Glutamatergic neuron (in vitro differentiated cells): ENCODE results near the gene CADM1. TPM values are rescaled to one million over a fixed set of nuclear protein-coding genes. Genes with fewer than 3 reads are reported as not detected.

ENCODE experiments used
- DNase-seq: peaks from one replicate; pipeline ENCODE4 v3.0.0; 2022
- H3K27ac Mint-ChIP-seq: one replicate; pipeline ENCODE4 v1.8.0; 2020; ENCODE audit warnings: mild to moderate bottlenecking, mixed read lengths, inconsistent platforms; ENCODE audit not compliant: unreplicated experiment
- H3K27me3 Mint-ChIP-seq: one replicate; pipeline ENCODE4 v1.8.0; 2020; ENCODE audit warnings: mild to moderate bottlenecking, moderate library complexity, mixed read lengths, inconsistent platforms; ENCODE audit not compliant: unreplicated experiment
- H3K36me3 Mint-ChIP-seq: one replicate; pipeline ENCODE4 v1.8.0; 2020; ENCODE audit warnings: mild to moderate bottlenecking, mixed read lengths, inconsistent platforms; ENCODE audit not compliant: unreplicated experiment
- H3K4me1 Mint-ChIP-seq: one replicate; pipeline ENCODE4 v1.8.0; 2020; ENCODE audit warnings: mild to moderate bottlenecking, low read depth, mixed read lengths, inconsistent platforms; ENCODE audit not compliant: unreplicated experiment
- H3K4me3 Mint-ChIP-seq: one replicate; pipeline ENCODE4 v1.8.0; 2020; ENCODE audit warnings: mild to moderate bottlenecking, mixed read lengths, inconsistent platforms; ENCODE audit not compliant: unreplicated experiment
- H3K9me3 Mint-ChIP-seq: one replicate; pipeline ENCODE4 v1.8.0; 2020; ENCODE audit warnings: mild to moderate bottlenecking, moderate library complexity, mixed read lengths, inconsistent platforms; ENCODE audit not compliant: unreplicated experiment
- total RNA-seq: library from RNA; stranded (reverse); fragmentation: NEBNext Ultra II Directional; extraction: Animal tissue kit (Norgen Biotek cat#: 25700); gene quantifications from one replicate; pipeline ENCODE4 v1.2.1, GENCODE V29; 2021; ENCODE audit not compliant: unreplicated experiment
- TF ChIP-seq, protein P1 (sequence below): fragments of 200-600 bp; sonication (generic); IDR thresholded peaks from one replicate; pipeline ENCODE4 v1.5.0; 2021; ENCODE audit not compliant: partially characterized antibody, unreplicated experiment

The CADM1 gene
- total RNA-seq, 1 donor from 2014 or later = 1,339 TPM

GRCh38 chr11:115148691-115149090 lies 355.5 kb downstream of the CADM1 start:
- DNase-seq = no peak
- H3K27me3 Mint-ChIP-seq = peaks cover 6% of the 10 kb centered on the region
- TF ChIP-seq, protein P1, sequence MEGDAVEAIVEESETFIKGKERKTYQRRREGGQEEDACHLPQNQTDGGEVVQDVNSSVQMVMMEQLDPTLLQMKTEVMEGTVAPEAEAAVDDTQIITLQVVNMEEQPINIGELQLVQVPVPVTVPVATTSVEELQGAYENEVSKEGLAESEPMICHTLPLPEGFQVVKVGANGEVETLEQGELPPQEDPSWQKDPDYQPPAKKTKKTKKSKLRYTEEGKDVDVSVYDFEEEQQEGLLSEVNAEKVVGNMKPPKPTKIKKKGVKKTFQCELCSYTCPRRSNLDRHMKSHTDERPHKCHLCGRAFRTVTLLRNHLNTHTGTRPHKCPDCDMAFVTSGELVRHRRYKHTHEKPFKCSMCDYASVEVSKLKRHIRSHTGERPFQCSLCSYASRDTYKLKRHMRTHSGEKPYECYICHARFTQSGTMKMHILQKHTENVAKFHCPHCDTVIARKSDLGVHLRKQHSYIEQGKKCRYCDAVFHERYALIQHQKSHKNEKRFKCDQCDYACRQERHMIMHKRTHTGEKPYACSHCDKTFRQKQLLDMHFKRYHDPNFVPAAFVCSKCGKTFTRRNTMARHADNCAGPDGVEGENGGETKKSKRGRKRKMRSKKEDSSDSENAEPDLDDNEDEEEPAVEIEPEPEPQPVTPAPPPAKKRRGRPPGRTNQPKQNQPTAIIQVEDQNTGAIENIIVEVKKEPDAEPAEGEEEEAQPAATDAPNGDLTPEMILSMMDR = no peak
- H3K4me3 Mint-ChIP-seq = no peak overlapping the region
- H3K4me1 Mint-ChIP-seq = peaks cover 5% of the 10 kb centered on the region
- no peak overlapping the region for H3K27ac Mint-ChIP-seq
- H3K9me3 Mint-ChIP-seq = peaks cover 3% of the 10 kb centered on the region
- no peaks in the 10 kb centered on the region for H3K36me3 Mint-ChIP-seq

- DNase-seq = no peak
- peaks cover 6% of the 10 kb centered on the region for H3K9me3 Mint-ChIP-seq
- H3K36me3 Mint-ChIP-seq = no peaks in the 10 kb centered on the region
- TF ChIP-seq, protein P1 = no peak
- peaks cover 5% of the 10 kb centered on the region for H3K4me1 Mint-ChIP-seq
- no peak overlapping the region for H3K27ac Mint-ChIP-seq
- peaks cover 6% of the 10 kb centered on the region for H3K27me3 Mint-ChIP-seq
- H3K4me3 Mint-ChIP-seq = no peak overlapping the region
These were observed 356.1 kb downstream of the CADM1 start for GRCh38 chr11:115148101-115148500.

- peaks cover 5% of the 10 kb centered on the region for H3K4me1 Mint-ChIP-seq
- no peak overlapping the region for H3K27ac Mint-ChIP-seq
- no peaks in the 10 kb centered on the region for H3K36me3 Mint-ChIP-seq
- H3K27me3 Mint-ChIP-seq = peaks cover 6% of the 10 kb centered on the region
- peaks cover 6% of the 10 kb centered on the region for H3K9me3 Mint-ChIP-seq
- TF ChIP-seq, protein P1 = no peak
- DNase-seq = no peak
- H3K4me3 Mint-ChIP-seq = no peak overlapping the region
These were observed 356.9 kb downstream of the CADM1 start for GRCh38 chr11:115147243-115147807.

- no peak for DNase-seq
- H3K36me3 Mint-ChIP-seq = no peaks in the 10 kb centered on the region
- H3K4me3 Mint-ChIP-seq = peak overlapping the region; percentile 10
- peaks cover 5% of the 10 kb centered on the region for H3K4me1 Mint-ChIP-seq
- peaks cover 6% of the 10 kb centered on the region for H3K27me3 Mint-ChIP-seq
- TF ChIP-seq, protein P1 = no peak
- peaks cover 6% of the 10 kb centered on the region for H3K9me3 Mint-ChIP-seq
- H3K27ac Mint-ChIP-seq = no peak overlapping the region
These were observed 357.8 kb downstream of the CADM1 start for GRCh38 chr11:115146425-115146824.

DNA sequence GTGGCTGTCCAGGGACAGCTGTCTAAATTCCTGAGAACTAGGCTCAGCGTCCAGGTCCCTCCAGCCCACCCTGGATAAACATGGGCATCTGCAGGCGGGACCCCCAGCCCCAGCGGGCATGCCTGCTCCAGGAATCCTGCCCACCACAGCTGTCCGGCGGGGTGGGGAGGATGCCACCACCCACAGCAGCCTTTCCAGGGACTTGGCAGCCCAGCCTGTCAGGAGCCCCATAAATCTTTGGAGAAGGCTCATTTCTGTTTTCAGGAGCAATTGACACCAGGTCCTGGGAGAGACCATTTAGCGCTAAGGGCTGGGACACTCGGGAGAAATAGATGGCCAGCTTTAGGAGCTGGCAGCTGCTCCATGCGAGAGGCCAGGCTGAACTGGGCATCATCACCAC lies 358.9 kb downstream of the CADM1 start:
- peaks cover 6% of the 10 kb centered on the region for H3K27me3 Mint-ChIP-seq
- TF ChIP-seq, protein P1 = no peak

More for the DNA sequence above, 358.9 kb downstream of the CADM1 start:
- H3K4me1 Mint-ChIP-seq = peaks cover 3% of the 10 kb centered on the region
- H3K36me3 Mint-ChIP-seq = no peaks in the 10 kb centered on the region
- peaks cover 6% of the 10 kb centered on the region for H3K9me3 Mint-ChIP-seq
- H3K27ac Mint-ChIP-seq = no peak overlapping the region
- H3K4me3 Mint-ChIP-seq = no peak overlapping the region
- no peak for DNase-seq
